ENCODE measurements around the gene GHR.

GHR gene

GRCh38 chr5:42579320-42579719 lies 156.1 kb downstream of the GHR start:
- Histone ChIP-seq H3K4me1 (ENCODE audit: insufficient read depth, low read length, poor library complexity, severe bottlenecking) (no peaks in the 10 kb centered on the region), H3K27me3 (ENCODE audit: insufficient read depth, low read length, poor library complexity, severe bottlenecking) (no peaks in the 10 kb centered on the region), H3K9me3 (ENCODE audit: insufficient read depth, low read depth, low read length) (no peaks in the 10 kb centered on the region), H3F3A (ENCODE audit: low read depth) (no peaks in the 10 kb centered on the region), H3K79me2 (ENCODE audit: insufficient read depth, low read length) (no peaks in the 10 kb centered on the region), H3K9me2 (replicated peaks; ENCODE audit: low read depth, low read length) (no peaks in the 10 kb centered on the region), H3K9ac (ENCODE audit: low read depth, low read length, poor library complexity, severe bottlenecking) (no peak overlapping the region), H2AFZ (ENCODE audit: low read length) (no peak overlapping the region), H3K4me3 (ENCODE audit: low read length, poor library complexity, severe bottlenecking) (no peak overlapping the region), H3K36me3 (ENCODE audit: insufficient read depth, low read length) (no peaks in the 10 kb centered on the region), H3K4me2 (ENCODE audit: low read depth, low read length, poor library complexity, severe bottlenecking) (no peak overlapping the region), H4K20me1 (ENCODE audit: insufficient read depth, low read length, poor library complexity, severe bottlenecking) (no peaks in the 10 kb centered on the region)
- TF ChIP-seq EZH2phosphoT487 (IDR thresholded peaks at IDR 0.05; ENCODE audit: borderline replicate concordance) = no peak
- TF ChIP-seq, protein P1, sequence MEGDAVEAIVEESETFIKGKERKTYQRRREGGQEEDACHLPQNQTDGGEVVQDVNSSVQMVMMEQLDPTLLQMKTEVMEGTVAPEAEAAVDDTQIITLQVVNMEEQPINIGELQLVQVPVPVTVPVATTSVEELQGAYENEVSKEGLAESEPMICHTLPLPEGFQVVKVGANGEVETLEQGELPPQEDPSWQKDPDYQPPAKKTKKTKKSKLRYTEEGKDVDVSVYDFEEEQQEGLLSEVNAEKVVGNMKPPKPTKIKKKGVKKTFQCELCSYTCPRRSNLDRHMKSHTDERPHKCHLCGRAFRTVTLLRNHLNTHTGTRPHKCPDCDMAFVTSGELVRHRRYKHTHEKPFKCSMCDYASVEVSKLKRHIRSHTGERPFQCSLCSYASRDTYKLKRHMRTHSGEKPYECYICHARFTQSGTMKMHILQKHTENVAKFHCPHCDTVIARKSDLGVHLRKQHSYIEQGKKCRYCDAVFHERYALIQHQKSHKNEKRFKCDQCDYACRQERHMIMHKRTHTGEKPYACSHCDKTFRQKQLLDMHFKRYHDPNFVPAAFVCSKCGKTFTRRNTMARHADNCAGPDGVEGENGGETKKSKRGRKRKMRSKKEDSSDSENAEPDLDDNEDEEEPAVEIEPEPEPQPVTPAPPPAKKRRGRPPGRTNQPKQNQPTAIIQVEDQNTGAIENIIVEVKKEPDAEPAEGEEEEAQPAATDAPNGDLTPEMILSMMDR (conservative IDR thresholded peaks at IDR 0.05; ENCODE audit: low read length) = no peak

DNA sequence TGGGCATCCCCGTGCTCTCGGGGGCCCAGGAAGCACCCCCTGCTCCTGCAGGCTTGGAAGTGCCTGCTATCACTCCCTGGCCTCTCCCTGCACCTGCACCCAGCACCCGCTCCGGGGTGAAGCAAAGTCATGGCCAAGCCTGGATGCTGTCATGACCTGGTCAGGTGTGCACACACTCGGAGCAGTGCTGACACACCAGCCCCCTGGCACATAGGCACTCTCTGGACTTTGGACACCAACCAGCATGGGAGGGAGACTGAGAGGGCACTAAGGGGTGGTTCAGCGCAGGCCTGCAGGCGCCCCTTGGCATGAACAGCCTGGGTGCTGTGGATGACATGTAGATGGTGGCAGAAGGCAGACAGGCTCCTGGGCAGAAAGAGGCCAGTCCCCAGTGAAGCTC lies 158.6 kb downstream of the GHR start:
- Histone ChIP-seq H3K9me3 (ENCODE audit: insufficient read depth, low read depth, low read length) (no peaks in the 10 kb centered on the region), H2AFZ (ENCODE audit: low read length) (no peak overlapping the region), H3K4me3 (ENCODE audit: low read length, poor library complexity, severe bottlenecking) (no peak overlapping the region), H3K4me1 (ENCODE audit: insufficient read depth, low read length, poor library complexity, severe bottlenecking) (no peaks in the 10 kb centered on the region), H3K27me3 (ENCODE audit: insufficient read depth, low read length, poor library complexity, severe bottlenecking) (no peaks in the 10 kb centered on the region), H3K9ac (ENCODE audit: low read depth, low read length, poor library complexity, severe bottlenecking) (no peak overlapping the region), H3F3A (ENCODE audit: low read depth) (no peaks in the 10 kb centered on the region), H3K9me2 (replicated peaks; ENCODE audit: low read depth, low read length) (no peaks in the 10 kb centered on the region), H3K79me2 (ENCODE audit: insufficient read depth, low read length) (no peaks in the 10 kb centered on the region), H4K20me1 (ENCODE audit: insufficient read depth, low read length, poor library complexity, severe bottlenecking) (no peaks in the 10 kb centered on the region), H3K36me3 (ENCODE audit: insufficient read depth, low read length) (no peaks in the 10 kb centered on the region), H3K4me2 (ENCODE audit: low read depth, low read length, poor library complexity, severe bottlenecking) (no peak overlapping the region)
- TF ChIP-seq, protein P1 (conservative IDR thresholded peaks at IDR 0.05; ENCODE audit: low read length) = no peak
- no peak for TF ChIP-seq EZH2phosphoT487 (IDR thresholded peaks at IDR 0.05; ENCODE audit: borderline replicate concordance)

GRCh38 chr5:42582723-42583122 lies 159.5 kb downstream of the GHR start:
- Histone ChIP-seq H3K79me2 (ENCODE audit: insufficient read depth, low read length) (no peaks in the 10 kb centered on the region), H3F3A (ENCODE audit: low read depth) (no peaks in the 10 kb centered on the region), H3K4me3 (ENCODE audit: low read length, poor library complexity, severe bottlenecking) (no peak overlapping the region), H3K27me3 (ENCODE audit: insufficient read depth, low read length, poor library complexity, severe bottlenecking) (no peaks in the 10 kb centered on the region), H2AFZ (ENCODE audit: low read length) (0 out of 2 replicates have a peak overlapping the region, but pooled peaks have one; percentile 37), H3K4me2 (ENCODE audit: low read depth, low read length, poor library complexity, severe bottlenecking) (no peak overlapping the region), H4K20me1 (ENCODE audit: insufficient read depth, low read length, poor library complexity, severe bottlenecking) (no peaks in the 10 kb centered on the region), H3K4me1 (ENCODE audit: insufficient read depth, low read length, poor library complexity, severe bottlenecking) (no peaks in the 10 kb centered on the region), H3K9ac (ENCODE audit: low read depth, low read length, poor library complexity, severe bottlenecking) (no peak overlapping the region), H3K9me3 (ENCODE audit: insufficient read depth, low read depth, low read length) (no peaks in the 10 kb centered on the region), H3K36me3 (ENCODE audit: insufficient read depth, low read length) (no peaks in the 10 kb centered on the region), H3K9me2 (replicated peaks; ENCODE audit: low read depth, low read length) (no peaks in the 10 kb centered on the region)
- TF ChIP-seq, protein P1 (conservative IDR thresholded peaks at IDR 0.05; ENCODE audit: low read length) = no peak
- no peak for TF ChIP-seq EZH2phosphoT487 (IDR thresholded peaks at IDR 0.05; ENCODE audit: borderline replicate concordance)

Measured in Loucy (cell line).